ENCODE measurements around the gene POC5.

- TF ChIP-seq TEAD4 (IDR thresholded peaks at IDR 0.05; ENCODE audit: low read depth, low read length) (no peak), CTCF (IDR thresholded peaks at IDR 0.05; ENCODE audit: control extremely low read depth in 1 of 3, insufficient read depth in 1 of 3, low read depth in 1 of 3, low read length in 3 of 3) (no peak), CREB1 (IDR thresholded peaks at IDR 0.05) (no peak), POLR2AphosphoS5 (IDR thresholded peaks at IDR 0.05; ENCODE audit: low read depth, low read length) (no peak), ATF2 (IDR thresholded peaks at IDR 0.05; ENCODE audit: low read length) (no peak), RFX5 (IDR thresholded peaks at IDR 0.05; ENCODE audit: borderline replicate concordance, low read depth, low read length) (no peak), EZH2 (IDR thresholded peaks at IDR 0.05; ENCODE audit: low read depth, low read length, severe bottlenecking) (no peak), SRF (IDR thresholded peaks at IDR 0.05; ENCODE audit: low read depth, low read length) (no peak), JUND (IDR thresholded peaks at IDR 0.05; ENCODE audit: low read length) (no peak), RNF2 (IDR thresholded peaks at IDR 0.05; ENCODE audit: borderline replicate concordance, low read depth, low read length, missing control alignments, poor library complexity, severe bottlenecking) (no peak), MAX (IDR thresholded peaks at IDR 0.05) (no peak), EP300 (IDR thresholded peaks at IDR 0.05; ENCODE audit: borderline replicate concordance in 1 of 2, low read depth in 2 of 2, low read length in 2 of 2) (no peak), NANOG (IDR thresholded peaks at IDR 0.05; ENCODE audit: insufficient read depth, low read depth, low read length, poor library complexity, severe bottlenecking) (no peak), TAF7 (optimal IDR thresholded peaks at IDR 0.05; ENCODE audit: borderline replicate concordance, low read depth, low read length) (no peak)
These were observed 68.5 kb downstream of the POC5 start for GRCh38 chr5:75648712-75649111.

Data from H1 (cell line).